WERI-Rb-1 (cell line): Measurements from ENCODE around the gene CPNE8.

Experiments used
- DNase-seq: peaks from one replicate; pipeline ENCODE4 v3.0.0-alpha.2; 2020
- H3K27ac ChIP-seq: fragments of 250-450 bp; sonication (Bioruptor Pico); 2 replicates; pipeline ENCODE4 v1.5.1; 2020; ENCODE audit warnings: mild to moderate bottlenecking, moderate library complexity
- H3K27me3 ChIP-seq: fragments of 250-450 bp; sonication (Bioruptor Pico); 2 replicates; pipeline ENCODE4 v1.5.1; 2021; ENCODE audit warnings: mild to moderate bottlenecking, low read depth, moderate library complexity; ENCODE audit not compliant: insufficient read depth, severe bottlenecking
- H3K36me3 ChIP-seq: fragments of 250-450 bp; sonication (Bioruptor Pico); 2 replicates; pipeline ENCODE4 v1.5.1; 2020; ENCODE audit warnings: mild to moderate bottlenecking, moderate library complexity
- H3K4me3 ChIP-seq: 2 replicates; pipeline ENCODE4 v1.5.1; 2011; ENCODE audit warnings: low read depth, mild to moderate bottlenecking, control low read depth, low read length
- H3K9me3 ChIP-seq: fragments of 250-450 bp; sonication (Bioruptor Pico); 2 replicates; pipeline ENCODE4 v1.5.1; 2021; ENCODE audit warnings: mild to moderate bottlenecking, moderate library complexity; ENCODE audit not compliant: severe bottlenecking
- TF ChIP-seq, protein P1 (sequence below): IDR thresholded peaks from 2 replicates; pipeline ENCODE4 v1.5.1; 2011; ENCODE audit warnings: low read depth, mild to moderate bottlenecking, control low read depth, inconsistent platforms, low read length

The CPNE8 gene

GRCh38 chr12:38648813-38649212 is 256.6 kb downstream of the CPNE8 start:
- Histone ChIP-seq H3K27ac (no peak overlapping the region), H3K27me3 (peaks cover 20% of the 10 kb centered on the region), H3K9me3 (no peaks in the 10 kb centered on the region), H3K4me3 (no peak overlapping the region), H3K36me3 (no peaks in the 10 kb centered on the region)
- no peak for DNase-seq
- TF ChIP-seq, protein P1, sequence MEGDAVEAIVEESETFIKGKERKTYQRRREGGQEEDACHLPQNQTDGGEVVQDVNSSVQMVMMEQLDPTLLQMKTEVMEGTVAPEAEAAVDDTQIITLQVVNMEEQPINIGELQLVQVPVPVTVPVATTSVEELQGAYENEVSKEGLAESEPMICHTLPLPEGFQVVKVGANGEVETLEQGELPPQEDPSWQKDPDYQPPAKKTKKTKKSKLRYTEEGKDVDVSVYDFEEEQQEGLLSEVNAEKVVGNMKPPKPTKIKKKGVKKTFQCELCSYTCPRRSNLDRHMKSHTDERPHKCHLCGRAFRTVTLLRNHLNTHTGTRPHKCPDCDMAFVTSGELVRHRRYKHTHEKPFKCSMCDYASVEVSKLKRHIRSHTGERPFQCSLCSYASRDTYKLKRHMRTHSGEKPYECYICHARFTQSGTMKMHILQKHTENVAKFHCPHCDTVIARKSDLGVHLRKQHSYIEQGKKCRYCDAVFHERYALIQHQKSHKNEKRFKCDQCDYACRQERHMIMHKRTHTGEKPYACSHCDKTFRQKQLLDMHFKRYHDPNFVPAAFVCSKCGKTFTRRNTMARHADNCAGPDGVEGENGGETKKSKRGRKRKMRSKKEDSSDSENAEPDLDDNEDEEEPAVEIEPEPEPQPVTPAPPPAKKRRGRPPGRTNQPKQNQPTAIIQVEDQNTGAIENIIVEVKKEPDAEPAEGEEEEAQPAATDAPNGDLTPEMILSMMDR, result no peak

DNA sequence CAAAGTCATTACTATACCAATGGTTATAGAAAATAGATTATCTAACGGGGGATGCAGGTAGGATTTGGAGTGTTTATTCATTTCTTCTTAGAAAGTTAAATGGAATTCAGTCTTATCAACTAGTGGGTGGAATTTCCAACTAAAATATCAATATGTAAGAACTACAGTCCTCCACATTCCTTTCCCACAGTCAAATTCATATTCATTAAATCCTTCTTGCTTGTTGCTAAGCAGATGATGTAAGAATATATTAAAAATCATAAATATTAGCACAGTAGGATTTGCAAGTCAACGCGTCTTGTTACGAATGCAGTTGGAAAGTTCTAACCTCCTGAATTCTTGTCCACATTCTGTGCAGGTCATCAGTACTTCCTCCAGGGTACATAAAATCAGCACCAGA is 259.2 kb downstream of the CPNE8 start:
- TF ChIP-seq, protein P1, result no peak
- H3K27me3 ChIP-seq, result peaks cover 10% of the 10 kb centered on the region
- no peaks in the 10 kb centered on the region for H3K9me3 ChIP-seq
- DNase-seq, result no peak
- no peak overlapping the region for H3K27ac ChIP-seq
- no peak overlapping the region for H3K4me3 ChIP-seq
- no peaks in the 10 kb centered on the region for H3K36me3 ChIP-seq

- Histone ChIP-seq H3K4me3 (no peak overlapping the region), H3K27ac (no peak overlapping the region), H3K9me3 (no peaks in the 10 kb centered on the region), H3K27me3 (peaks cover 4% of the 10 kb centered on the region), H3K36me3 (no peaks in the 10 kb centered on the region)
- no peak for DNase-seq
- TF ChIP-seq, protein P1, result no peak
Observed at GRCh38 chr12:38639625-38640024, 265.8 kb downstream of the CPNE8 start.

DNA sequence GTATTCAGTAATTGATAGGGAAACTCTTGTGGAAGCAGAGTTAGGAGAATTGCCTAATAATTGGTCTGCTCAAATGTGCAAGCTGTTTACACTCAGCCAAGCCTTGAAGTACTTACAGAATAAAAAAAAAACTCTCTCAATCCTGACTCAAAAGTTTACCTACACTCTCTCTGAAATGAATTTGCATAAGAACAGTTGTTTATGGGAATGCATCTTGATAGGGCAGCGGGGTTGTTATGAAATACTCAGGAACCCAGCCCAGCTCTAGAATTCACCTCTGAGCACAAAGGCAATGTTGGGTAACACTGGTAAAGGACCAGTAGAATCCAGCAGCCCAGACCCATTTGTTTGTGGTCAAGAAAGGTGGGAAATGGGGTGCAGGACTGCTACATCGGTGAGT is 267.0 kb downstream of the CPNE8 start:
- H3K9me3 ChIP-seq, result no peaks in the 10 kb centered on the region
- H3K27me3 ChIP-seq, result peaks cover 4% of the 10 kb centered on the region
- no peaks in the 10 kb centered on the region for H3K36me3 ChIP-seq
- DNase-seq, result no peak
- no peak overlapping the region for H3K27ac ChIP-seq
- TF ChIP-seq, protein P1, result no peak
- H3K4me3 ChIP-seq, result no peak overlapping the region

DNA sequence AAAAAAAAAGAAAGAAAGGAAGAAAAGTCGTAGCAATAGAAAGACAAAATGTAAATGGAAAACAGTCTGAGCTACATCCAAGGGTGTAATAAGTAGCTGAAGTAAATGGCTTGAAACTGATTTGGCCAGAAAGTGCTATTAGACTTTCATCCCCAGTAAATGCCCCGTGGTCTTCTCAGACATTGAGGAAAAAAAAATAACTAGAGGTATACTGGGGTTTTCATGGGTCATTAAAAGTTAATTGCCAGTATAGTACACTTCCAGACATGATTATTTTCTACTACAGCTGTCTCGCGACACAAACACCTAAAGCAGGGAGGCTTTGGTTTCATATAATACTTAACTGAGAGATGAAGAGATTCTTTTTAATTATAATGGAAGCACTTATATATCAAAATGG is 271.9 kb downstream of the CPNE8 start:
- no peak for DNase-seq
- peaks cover 16% of the 10 kb centered on the region for H3K27me3 ChIP-seq
- no peak overlapping the region for H3K27ac ChIP-seq
- TF ChIP-seq, protein P1, result no peak
- no peak overlapping the region for H3K4me3 ChIP-seq
- no peaks in the 10 kb centered on the region for H3K9me3 ChIP-seq
- H3K36me3 ChIP-seq, result no peaks in the 10 kb centered on the region

- no peaks in the 10 kb centered on the region for H3K9me3 ChIP-seq
- H3K27me3 ChIP-seq, result peaks cover 21% of the 10 kb centered on the region
- DNase-seq, result no peak
- TF ChIP-seq, protein P1, result no peak
- no peak overlapping the region for H3K4me3 ChIP-seq
- no peaks in the 10 kb centered on the region for H3K36me3 ChIP-seq
- H3K27ac ChIP-seq, result no peak overlapping the region
Observed at GRCh38 chr12:38629064-38629463, 276.3 kb downstream of the CPNE8 start.
